ENCODE results near the gene FAM9A.

FAM9A gene

DNA sequence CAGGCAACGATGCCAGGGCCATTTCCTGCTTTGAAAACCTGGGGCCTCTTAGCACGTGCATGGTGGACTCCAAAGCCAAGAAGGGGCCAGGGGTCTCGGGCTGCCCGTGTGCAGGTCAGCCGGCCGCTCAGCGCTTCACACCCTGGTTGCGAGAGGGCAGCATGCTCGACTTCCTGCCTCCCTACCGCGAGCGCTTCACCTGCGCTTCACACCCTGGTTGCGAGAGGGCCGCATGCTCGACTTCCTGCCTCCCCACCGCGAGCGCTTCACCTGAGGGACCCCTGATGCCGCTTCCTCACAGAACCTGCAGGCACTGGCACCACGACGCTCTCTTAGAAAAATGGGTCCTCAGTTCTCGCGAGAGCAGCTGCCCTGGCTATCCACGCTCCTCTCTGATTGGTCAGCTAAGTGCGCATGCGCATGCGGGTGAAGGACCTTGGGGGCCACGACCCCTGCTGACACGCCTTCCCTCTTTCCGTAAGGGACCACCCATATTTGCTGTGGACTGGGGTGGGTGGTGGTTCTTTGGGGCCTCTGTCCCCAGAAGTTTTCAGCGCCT is at the start of gene FAM9A:
TSS of gene FAM9A (minus strand) at position 343 of the 559 bp plus-strand sequence. CDS start 1,212 bp downstream, outside the sequence.
- DNase-seq (ENCODE audit: low read depth in 2 of 2) = no peak

DNA sequence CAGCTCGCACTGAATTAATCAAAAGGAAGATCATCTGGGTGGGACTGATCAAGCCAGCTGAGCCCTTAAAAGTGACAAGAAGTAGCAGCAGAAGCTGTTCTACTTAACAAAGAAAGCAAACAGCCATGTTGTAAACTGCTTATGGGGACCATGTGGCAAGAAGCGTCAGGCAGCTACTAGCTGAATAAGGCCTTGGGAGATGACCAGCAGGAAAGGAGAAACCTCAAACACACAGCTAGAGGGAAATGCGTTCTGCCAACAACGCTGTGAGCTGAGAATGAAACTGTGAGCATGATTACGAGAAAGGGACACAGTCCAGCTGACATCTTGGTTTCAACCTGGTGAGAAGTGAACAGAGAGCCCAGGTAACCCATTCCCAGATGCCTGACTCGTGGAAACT is 49.3 kb upstream of the FAM9A start:
- DNase-seq (ENCODE audit: low read depth in 2 of 2) = no peak

GRCh38 chrX:8849945-8850344 is 48.8 kb upstream of the FAM9A start:
- no peak for DNase-seq (ENCODE audit: low read depth in 2 of 2)

- no peak for DNase-seq (ENCODE audit: low read depth in 2 of 2)
Measured at GRCh38 chrX:8849458-8849857, 48.3 kb upstream of the FAM9A start.

- DNase-seq (ENCODE audit: low read depth in 2 of 2) = no peak
Measured at GRCh38 chrX:8848911-8849310, 47.7 kb upstream of the FAM9A start.

DNA sequence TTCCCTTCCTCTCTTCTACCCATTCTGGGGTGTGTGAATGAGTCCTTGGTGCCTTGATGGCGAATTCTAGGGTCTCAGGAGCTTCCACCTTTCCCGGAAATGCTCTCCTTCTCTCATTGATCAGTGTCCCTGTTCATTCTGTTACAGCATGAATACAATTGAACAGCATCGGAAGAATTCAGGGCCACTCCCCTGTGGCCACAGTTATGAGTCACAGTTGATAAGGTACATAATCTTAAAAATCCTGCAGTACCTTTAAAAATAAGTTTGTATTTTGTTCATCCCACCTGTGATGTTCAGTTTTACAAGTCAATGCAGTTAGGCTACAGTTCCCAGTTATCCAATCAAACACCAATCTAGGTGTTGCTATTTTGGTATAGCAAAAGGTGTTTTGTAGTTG is 47.3 kb upstream of the FAM9A start:
- DNase-seq (ENCODE audit: low read depth in 2 of 2) = no peak

DNA sequence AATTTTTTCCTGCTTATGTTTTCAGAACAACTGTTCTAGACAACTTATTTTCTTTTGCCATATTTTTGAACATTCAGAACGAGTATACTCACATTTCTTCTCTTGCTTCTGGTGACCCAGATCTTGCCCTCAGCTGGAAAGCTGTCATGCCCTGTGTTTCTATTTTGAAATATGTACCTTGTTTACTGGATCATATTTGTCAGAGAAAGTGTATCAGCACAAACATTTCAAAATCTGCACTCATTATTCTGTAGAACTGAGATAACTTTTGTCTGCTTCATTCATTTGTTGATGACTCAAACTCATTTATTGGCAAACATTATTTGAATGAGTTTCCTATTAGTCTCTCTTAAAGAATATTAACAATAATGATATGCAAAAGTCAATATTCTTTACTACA is 46.2 kb upstream of the FAM9A start:
- no peak for DNase-seq (ENCODE audit: low read depth in 2 of 2)

DNA sequence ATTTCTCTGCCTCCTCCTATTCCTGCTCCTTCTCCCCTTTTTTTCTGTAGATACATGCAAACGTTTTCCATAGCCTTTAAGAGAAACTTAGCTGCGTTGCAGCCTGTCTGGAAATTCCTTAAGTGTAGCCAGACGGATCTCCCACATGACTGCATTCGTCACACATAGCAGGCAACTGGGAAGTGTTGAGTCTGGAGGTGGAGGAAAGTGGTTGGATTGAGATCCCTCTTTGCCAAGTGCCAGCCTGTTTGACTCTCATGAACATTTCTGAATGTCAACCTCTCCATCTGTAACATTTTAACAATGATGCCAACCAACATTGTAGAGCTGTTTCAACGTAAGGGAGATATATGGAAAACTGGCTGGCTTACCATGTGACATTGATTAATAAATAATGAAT is 45.1 kb upstream of the FAM9A start:
- DNase-seq (ENCODE audit: low read depth in 2 of 2) = no peak

DNA sequence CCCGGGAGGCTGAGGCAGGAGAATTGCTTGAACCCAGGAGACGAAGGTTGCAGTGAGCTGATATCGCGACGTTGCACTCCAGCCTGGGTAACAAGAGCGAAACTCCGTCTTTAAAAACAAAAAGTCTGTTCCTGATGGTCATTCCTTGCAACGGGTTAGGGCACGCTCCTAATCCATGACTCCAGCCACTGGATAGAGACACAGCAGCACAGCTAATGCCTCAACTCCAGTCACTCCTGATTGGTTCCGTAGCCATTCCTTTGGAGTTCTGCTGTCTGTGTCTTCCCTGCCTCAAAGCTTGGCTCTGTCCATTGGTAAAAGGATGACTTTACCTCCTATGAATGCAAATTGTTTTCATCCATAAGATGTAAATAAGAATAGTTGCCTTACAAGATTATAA is 44.3 kb upstream of the FAM9A start:
- no peak for DNase-seq (ENCODE audit: low read depth in 2 of 2)

DNA sequence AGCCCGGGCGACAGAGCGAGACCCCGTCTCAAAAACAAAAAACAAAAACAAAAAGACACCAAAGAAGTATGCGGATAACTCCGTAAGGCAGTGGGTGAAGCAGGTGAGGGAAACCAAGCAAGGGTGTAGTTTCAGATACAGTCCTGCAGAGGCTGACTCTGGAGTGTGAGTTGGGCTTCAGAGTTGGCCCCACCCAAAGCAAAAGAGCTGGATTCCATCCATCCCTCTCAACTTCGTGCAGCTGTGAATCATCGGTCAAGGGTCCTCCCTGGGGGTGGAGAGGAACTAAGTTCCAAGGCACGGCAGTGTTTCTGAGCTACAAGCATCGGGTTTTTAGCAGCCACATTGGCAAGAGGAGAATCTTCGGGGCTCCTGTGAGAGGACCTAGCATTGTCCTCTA is 43.9 kb upstream of the FAM9A start:
- no peak for DNase-seq (ENCODE audit: low read depth in 2 of 2)

GRCh38 chrX:8844157-8844556 is 43.0 kb upstream of the FAM9A start:
- no peak for DNase-seq (ENCODE audit: low read depth in 2 of 2)

- no peak for DNase-seq (ENCODE audit: low read depth in 2 of 2)
Measured at GRCh38 chrX:8841911-8842310, 40.7 kb upstream of the FAM9A start.

GRCh38 chrX:8834392-8834791 is 33.2 kb upstream of the FAM9A start:
- no peak for DNase-seq (ENCODE audit: low read depth in 2 of 2)

GRCh38 chrX:8832582-8833378 is 31.6 kb upstream of the FAM9A start:
- no peak for DNase-seq (ENCODE audit: low read depth in 2 of 2)

- DNase-seq (ENCODE audit: low read depth in 2 of 2) = no peak
Measured at GRCh38 chrX:8823698-8824097, 22.5 kb upstream of the FAM9A start.

DNA sequence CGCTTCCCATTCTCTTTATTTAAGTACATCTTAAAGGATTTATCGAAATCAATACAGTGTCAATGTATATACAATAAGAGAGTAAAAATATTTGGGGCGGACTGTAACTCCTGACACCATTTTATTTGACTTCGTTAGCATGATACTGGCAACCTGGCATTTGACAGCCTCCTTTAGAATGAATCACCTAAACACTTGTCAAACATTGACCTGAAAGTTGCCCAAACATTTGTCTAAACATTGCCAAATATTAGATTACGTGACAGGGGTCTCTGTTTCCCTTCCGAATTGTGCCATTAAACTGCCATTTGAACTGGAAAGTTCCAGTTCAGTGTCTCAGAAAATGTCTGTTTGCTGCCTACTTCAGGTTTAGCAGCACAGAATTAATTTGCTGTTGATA is 20.8 kb upstream of the FAM9A start:
- no peak for DNase-seq (ENCODE audit: low read depth in 2 of 2)

DNA sequence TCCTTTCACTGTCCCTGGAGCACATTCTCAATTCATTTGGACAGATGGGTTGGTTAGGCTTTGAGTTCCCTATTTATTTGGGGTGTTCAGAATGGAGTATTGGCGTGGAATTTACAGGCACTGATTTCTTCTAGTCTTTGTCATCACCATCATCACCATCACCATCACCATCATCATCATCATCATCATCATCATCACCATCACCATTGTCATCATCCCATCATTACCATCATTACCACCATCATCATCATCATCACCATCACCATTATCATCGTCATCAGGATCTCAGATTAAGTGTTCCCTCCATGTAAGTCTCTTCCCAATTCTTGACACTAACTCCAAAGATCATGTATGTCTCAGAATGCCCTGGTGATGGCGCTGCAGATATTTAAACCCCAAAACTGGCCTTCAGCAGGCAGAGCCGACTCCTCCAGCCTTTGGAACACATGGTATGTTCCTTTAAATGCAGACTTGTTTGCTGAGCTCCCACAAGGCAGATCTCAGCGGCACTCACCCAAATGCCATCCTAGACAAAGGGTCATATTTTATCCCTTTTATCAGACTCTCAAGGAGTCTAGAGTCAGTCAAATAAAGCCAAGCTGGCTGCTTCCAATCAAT is 19.8 kb upstream of the FAM9A start:
- DNase-seq (ENCODE audit: low read depth in 2 of 2) = no peak

GRCh38 chrX:8815460-8816065 is 14.4 kb upstream of the FAM9A start:
- no peak for DNase-seq (ENCODE audit: low read depth in 2 of 2)

DNA sequence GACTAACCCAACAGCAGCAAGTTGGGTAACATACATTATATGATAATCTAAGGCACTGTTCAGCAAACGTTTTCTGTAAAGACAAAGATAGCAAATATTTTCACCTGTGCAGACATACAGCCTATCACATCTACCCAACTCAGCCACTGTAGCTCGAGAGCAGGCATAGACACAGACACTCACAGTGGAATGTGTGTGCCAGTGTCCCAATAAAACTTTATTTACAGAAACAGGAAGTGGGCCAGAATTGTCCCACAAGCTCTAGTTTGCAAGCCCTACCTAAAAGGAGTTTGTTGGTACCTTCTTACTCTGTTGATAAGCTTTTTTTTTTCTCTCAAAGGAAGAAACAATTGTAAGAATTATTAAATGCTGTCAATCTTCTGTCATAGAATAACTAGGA is 11.9 kb upstream of the FAM9A start:
- DNase-seq (ENCODE audit: low read depth in 2 of 2) = no peak

- DNase-seq (ENCODE audit: low read depth in 2 of 2) = no peak
Measured at GRCh38 chrX:8811611-8812010, 10.4 kb upstream of the FAM9A start.

GRCh38 chrX:8808661-8809060 is 7.5 kb upstream of the FAM9A start:
- no peak for DNase-seq (ENCODE audit: low read depth in 2 of 2)

- DNase-seq (ENCODE audit: low read depth in 2 of 2) = no peak
Measured at GRCh38 chrX:8805974-8806373, 4.8 kb upstream of the FAM9A start.

- DNase-seq (ENCODE audit: low read depth in 2 of 2) = no peak
Measured at GRCh38 chrX:8805046-8805445, 3.9 kb upstream of the FAM9A start.

All from stimulated activated CD4-positive, alpha-beta T cell treated with anti-CD3 and anti-CD28 coated beads, Interleukin-15, amount 100 ng/mL, for 48 hours (primary cell).